HFF-Myc (cell line): ENCODE measurements around the gene CKAP2L.

Experiments used
- DNase-seq: peaks from one replicate; pipeline ENCODE4 v3.0.0-alpha.2; 2011; ENCODE audit warnings: low read depth; ENCODE audit errors: extremely low read depth
- H3K4me3 ChIP-seq: replicated peaks from 2 replicates; pipeline ENCODE4 v1.5.1; 2011; ENCODE audit warnings: low read depth, mild to moderate bottlenecking, control low read depth, low read length
- CTCF ChIP-seq: IDR thresholded peaks from 2 replicates; pipeline ENCODE4 v1.5.1; 2012; ENCODE audit warnings: mild to moderate bottlenecking, low read depth, low read length, control low read depth; ENCODE audit errors: missing control alignments

Gene CKAP2L

GRCh38 chr2:112724591-112725525 is 39.6 kb downstream of the CKAP2L start:
- no peak for DNase-seq

GRCh38 chr2:112723995-112724394 is 40.4 kb downstream of the CKAP2L start:
- no peak for DNase-seq
- H3K4me3 ChIP-seq, result no peak overlapping the region
- TF ChIP-seq CTCF, result no peak

More at GRCh38 chr2:112724591-112725525, 39.6 kb downstream of the CKAP2L start:
- TF ChIP-seq CTCF, result peak; percentile 32
- no peak overlapping the region for H3K4me3 ChIP-seq

- no peak for TF ChIP-seq CTCF
- H3K4me3 ChIP-seq, result no peak overlapping the region
- no peak for DNase-seq
Measured at GRCh38 chr2:112723547-112723940, 40.9 kb downstream of the CKAP2L start.

- DNase-seq, result no peak
- no peak overlapping the region for H3K4me3 ChIP-seq
- TF ChIP-seq CTCF, result no peak
Measured at GRCh38 chr2:112722816-112723546, 41.4 kb downstream of the CKAP2L start.

- no peak overlapping the region for H3K4me3 ChIP-seq
- no peak for TF ChIP-seq CTCF
- DNase-seq, result no peak
Measured at GRCh38 chr2:112721819-112722522, 42.4 kb downstream of the CKAP2L start.

- no peak for TF ChIP-seq CTCF
- no peak for DNase-seq
- no peak within 1 kb of the TSS for H3K4me3 ChIP-seq
Measured at GRCh38 chr2:112720785-112721184, 43.6 kb downstream of the CKAP2L start, which contains the start of gene NT5DC4. Gene NT5DC4 (plus strand): TSS chr2:112721020. CDS start chr2:112721080, 60 bp downstream.
